Stimulated activated CD8-positive, alpha-beta memory T cell treated with anti-CD3 and anti-CD28 coated beads, Interleukin-12 subunit alpha, Interleukin-12 subunit beta, amount 100 ng/mL, for 24 hours (primary cell): ENCODE measurements around the gene EVX2.

Experiments used
- DNase-seq: peaks from one replicate; pipeline ENCODE4 v3.0.0-alpha.2; 2020; ENCODE audit errors: extremely low read depth

Gene EVX2

DNA sequence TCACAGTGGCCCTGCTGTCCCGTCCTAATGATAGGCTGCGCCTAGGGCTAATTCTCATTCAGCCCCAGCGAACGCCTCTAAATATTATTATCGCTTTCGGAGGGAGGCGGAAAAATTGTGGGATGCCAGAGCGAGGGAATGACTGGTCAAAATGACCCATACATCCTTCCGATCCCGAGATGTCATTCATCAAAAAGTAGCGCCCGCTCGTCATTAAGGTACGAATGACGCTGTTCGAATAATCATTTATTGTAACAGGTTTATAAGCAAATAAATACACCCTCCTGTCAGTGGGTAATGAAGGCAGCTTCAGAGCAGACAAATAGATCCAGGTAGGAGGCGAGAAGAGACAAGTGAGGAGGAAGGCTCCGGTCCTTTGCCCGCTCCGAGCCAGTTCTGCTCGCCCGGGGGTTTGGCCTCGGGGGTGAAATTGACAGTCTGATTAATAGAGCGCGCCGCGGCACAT lies at the start of gene EVX2:
Gene EVX2 (minus strand): TSS at position 167 of the 466 bp plus-strand sequence. CDS start 186 bp downstream, outside the sequence.
- DNase-seq, result no peak

DNA sequence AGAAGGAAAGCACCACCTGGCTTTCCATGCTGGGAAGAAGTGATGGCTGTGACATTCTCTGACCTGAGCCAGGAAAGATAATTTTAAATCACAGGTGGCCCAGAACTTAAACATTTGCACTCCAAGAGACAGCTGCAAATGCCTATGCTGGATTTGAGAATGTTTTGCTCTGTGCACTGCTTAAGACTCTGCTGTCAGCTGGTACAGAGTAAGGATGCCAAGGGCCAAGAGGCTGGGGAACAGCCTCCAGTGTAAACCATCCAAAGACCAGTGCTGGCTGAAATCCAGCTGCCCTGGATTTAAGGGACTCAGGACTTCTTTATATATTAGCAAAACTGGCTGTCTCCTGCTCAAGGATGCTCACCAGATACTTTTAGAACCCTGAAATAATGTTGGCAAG lies 49.6 kb upstream of the EVX2 start:
- DNase-seq, result no peak

DNA sequence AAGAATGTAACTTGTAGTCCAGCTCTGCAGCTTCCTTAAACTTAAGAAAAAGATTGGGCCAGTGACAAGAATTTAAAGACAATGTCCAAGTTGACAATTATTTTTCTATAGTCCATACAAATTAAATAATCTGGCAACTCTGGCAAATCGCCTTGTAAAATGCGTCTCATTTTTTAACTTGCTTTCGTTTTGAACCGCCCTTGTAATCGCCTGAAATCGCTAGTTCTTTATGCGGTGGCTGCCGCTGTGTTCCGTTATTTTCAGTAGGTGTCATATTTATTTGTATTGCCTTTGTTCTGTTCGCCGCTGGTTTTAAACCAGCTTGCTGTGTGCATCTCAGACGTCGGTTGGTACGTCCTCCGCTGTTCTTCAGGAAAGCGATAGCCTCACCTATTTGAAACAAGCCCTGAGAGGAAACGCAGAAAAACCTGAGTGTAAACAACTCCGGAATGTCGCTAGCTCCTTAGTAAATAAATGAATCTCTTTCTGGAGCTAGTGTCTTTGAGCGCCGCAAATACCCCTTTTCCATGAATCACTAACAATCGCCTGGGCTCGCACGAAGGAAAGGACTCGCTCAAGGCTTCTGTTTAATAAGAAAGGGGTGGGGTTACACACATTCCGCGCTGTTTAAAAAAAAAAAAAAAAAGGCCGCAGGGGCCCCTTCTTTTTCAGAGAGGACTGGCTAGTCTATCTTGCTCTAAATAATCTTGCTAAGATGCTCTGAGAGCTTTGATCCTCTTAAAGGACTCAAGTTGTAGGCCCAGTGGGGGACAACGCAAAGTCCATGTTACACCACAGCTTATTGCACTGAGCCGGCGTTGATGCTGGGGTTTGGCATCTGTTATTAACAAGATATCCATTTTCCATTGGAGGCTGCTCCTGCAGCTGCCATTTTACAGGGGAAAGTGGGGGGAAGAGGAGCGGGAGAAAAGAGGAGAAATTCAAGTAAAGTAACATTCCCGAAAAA lies 48.7 kb upstream of the EVX2 start:
- DNase-seq, result no peak

DNA sequence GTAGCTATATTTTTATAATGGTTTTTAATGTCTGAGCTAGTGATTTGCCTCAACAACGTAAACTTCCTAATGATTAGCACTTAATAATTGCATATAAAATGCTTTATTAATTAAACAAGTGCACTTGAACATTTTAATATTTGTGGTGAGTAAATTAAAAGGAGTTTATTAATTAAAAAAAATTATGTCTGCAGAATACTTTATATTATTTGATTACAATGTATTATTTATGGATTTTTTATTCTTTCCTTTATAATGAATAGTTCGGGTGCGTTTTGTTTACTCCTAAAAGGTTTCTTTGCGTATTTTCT lies 48.0 kb upstream of the EVX2 start:
- no peak for DNase-seq

DNA sequence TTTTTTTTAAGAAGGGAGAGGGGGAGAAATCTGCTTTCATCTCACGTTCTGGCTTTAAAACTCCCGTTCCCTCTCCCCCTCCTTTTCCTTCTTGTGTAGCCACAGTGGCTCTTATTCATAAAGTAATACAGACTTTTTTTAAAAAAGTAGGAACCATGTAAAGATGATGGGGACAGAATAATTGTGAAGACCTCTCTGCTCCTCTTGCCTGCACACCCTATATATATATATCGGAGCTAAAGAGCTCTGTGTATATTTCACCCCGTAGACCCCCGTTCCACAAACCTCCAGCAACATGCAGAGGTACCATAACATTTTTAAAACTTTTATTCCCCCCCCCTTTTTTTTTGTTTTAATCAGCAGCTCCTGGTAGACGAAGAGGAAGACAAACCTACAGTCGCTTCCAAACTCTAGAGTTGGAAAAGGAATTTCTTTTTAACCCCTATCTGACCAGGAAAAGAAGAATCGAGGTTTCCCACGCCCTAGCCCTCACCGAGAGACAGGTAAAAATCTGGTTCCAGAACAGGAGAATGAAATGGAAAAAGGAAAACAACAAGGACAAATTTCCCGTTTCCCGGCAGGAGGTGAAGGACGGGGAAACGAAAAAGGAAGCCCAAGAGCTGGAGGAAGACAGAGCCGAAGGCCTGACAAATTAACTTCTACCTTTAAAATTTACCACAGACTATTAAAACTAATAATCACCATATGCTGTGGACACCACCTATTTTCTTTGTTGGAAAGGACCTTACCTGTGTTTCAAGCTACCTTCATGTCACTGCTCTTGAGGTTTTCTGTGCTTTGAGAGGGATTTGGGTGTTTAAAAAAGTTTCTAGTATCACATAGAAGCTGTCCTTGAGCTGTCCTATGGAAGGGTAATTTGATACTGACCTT lies 47.4 kb upstream of the EVX2 start:
- DNase-seq, result no peak

DNA sequence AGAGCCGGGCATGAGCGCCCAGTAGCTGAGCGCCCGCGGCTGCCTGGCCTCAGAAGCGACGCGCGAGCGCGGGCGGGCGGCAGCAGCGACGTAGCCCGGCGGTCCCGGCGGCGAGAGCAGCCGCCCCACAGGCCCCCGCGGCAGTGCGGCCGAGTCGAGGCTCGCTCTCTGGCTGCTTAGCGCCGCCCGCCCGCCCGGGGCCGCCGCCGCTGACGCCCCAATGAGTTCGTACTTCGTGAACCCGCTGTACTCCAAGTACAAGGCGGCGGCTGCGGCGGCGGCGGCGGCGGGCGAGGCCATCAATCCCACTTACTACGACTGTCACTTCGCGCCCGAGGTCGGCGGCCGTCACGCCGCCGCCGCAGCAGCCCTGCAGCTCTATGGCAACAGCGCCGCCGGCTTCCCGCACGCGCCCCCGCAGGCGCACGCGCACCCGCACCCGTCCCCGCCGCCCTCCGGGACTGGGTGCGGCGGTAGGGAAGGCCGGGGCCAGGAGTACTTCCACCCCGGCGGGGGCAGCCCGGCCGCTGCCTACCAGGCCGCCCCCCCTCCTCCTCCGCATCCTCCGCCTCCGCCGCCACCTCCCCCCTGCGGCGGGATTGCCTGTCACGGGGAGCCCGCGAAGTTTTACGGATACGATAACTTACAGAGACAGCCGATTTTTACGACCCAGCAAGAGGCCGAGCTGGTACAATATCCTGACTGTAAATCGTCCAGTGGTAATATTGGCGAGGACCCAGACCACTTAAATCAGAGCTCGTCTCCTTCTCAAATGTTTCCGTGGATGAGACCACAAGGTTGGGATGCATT lies 46.6 kb upstream of the EVX2 start:
- DNase-seq, result no peak

DNA sequence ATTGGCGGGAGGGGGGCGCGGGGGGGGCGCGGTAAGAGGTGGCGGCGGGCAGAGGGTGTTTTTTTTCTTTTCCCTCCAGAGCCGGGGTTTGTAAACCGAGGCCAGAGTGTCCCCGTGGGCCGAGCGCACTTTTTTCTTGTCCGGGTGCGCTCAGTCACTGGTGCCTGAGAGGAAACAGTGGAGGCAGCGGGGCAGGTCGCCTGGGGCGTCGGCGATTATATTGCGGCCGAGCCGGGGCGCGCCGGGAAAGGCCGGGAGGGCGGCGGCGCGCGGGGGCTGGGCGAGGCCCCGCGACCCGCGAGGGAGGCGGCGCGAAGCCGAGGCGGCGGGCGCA lies 46.0 kb upstream of the EVX2 start:
- DNase-seq, result no peak

DNA sequence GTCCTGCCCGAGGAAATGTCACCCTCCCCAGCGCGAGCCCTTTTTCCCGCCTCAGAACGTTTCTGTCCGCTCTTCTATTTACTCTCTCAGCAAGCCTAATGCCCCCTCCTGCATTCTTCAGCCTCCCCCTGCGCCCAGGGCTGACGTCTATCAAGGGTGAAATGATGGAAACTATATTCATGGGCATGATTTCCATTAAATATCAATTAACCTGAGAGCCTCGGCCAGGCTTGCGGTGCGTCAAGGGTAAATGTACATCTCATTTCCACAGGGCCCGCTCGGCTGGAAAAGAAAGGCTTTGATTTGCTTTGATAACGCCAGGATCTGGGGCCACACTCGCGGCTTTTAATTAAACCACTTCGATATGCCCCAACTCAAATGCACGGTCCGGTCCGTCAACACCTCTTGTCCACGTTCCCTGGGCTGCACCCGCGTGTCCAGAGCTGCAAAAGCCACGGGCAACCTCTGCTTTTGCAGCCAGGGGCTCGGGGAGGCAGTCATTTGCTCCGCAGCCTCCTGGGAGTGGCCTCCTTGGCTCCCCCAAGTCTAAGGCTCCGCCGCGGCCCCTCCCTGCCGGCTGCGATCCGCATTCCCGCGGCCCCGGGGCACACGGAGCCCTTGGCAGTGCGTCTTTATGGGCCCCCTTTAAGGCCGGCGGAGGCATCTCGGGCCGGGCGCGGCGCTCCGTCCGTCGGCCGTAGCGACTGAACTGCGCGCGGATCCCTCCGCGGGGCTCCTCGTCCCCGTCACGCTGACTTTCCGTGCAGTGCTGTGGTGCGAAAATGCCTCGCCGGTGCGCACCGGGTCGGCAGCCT lies 45.4 kb upstream of the EVX2 start, which contains the start of gene HOXD8:
Gene HOXD8 (plus strand): TSS at position 724 of the 815 bp plus-strand sequence. CDS start 662 bp downstream, outside the sequence.
- DNase-seq, result no peak

DNA sequence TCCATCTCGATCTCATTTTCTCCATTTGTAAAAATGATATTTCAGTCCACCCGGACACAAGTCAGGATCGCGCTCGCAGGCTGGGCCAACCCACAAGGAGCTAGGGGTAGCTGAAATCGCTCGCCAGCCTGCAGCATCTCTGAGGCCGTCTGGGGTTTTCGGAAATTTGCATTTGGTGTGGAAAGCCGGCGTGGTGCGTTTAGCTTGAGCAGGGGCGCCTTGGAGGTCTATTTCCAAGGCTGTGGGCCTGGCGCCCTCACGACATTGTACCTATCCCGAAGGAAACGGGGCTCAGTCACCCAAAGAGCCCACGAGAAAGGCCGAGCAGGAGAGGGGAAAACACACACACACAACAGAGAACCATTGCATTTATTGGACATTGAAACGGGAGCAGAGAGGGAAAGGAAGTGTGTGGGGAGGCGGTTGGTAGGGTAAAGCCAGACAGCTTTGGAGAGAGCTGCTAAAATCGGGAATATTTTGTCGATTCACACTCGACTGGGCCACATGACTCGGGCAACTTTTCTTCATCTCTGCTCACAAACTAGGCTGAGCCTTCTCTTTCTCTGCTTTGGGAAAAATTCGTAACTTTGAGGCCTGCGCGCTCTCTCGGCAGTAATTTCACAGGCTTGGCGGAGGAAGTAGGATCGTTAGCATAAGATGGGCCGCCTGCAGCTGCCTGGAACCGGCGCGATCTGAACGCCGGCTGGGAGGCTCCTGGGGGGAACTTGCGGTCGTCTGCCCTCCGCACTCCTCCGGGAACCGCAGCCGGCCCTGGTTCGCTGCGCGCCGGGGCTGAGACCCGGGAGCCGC lies 44.6 kb upstream of the EVX2 start:
- no peak for DNase-seq

DNA sequence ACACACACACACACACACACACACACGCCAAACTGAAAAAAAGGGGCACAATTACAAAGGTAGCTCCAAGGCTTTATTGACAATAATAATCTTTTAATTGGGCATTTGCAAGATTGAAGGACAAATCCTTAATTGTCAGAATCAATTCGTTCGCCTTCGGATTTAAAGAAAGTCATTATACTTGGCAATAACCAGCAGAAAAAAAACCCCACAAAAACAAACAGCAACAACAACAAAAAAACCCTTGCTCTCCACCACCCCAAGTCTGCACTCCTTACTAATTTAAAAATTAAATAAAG lies 44.0 kb upstream of the EVX2 start:
- DNase-seq, result no peak

DNA sequence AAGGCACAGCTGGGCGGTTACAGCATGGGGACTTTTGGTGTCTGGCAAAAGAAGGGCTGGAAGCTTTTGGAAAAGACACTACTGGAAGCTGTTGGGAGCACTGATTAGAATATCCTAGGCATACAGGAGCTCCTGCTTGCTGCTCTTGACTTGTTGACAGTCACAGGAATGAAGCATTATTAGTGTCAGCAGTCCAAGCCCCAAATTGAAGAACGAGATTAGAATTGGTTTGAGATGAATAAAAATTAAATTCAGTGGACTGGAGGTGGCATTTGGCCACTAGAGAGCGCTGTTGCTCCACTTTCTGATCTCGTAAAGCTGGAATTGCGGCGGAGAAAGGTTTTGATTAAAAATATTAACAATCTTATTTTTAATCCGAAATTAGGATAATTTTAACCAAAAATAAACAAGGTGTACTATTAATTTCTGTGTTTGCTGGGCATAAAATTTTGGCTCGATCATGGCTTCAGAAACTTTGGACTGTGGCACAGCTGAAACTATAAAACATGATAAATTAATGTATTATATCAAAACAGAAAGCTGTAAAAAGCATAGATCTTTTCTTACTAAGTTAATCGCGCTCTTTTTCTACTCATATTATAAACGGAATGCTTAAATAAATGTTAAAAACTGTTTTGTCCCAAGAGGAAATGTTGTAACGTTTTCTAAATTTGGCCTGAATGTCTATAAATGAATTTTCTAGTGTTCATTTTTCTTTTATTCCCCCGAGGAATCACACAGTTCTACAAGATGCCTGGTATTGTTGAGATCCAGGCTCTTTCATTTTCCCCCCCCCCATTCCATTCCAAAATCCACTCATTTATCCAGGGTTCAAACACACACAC lies 43.4 kb upstream of the EVX2 start:
- no peak for DNase-seq

DNA sequence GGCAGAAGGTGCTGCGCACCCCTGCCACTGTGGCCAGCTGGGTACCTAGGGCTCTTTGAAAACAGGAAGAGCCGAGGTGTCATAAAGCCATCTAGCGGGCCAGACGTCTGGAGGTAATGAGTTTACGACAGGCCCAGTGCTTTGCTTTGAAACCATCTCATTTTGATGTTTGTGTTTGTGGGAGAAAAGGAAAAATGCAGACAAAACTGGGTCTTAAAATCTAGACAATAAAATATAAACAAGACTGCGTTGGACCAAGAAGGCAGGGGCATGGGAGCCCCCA lies 42.0 kb upstream of the EVX2 start:
- no peak for DNase-seq

DNA sequence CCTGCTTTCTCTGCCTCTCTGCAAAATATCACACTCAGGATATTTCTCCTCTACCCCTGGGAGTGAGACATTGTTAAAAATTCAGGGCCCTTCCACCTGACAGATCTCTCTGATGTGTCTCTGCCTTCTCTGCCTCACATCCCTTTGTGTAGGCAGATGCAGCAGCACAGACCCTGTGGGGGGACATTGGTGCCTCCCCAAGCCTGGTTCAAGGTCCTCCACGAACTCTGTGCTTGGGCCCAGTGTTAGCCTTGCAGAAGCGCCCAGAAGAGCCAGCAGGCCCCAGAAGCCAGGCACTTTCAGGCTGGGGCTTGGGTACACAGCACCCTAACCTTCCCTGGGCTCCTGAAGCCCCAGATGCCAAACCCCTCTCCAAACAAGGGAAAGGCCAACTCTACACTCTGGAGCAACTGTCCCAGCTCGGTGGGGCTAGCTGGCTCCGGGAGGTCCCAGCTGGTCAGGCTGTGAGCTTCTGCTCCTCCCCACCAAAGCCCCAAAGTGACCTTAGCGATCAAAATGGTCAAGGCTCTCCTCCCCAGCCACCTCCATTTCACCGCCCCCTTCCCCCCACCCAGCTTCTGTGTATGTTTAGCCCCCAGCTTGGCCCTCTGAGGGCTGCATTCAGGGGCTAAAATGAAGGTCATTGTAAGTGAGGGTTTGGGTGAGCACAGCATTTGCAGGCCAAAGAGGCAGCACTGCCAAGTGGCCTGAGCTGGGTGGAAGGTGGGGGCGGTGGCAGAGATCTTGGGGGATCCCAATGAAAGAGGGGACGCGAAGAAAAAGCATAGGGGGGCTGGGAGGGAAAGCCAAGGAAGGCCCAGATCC lies 41.4 kb upstream of the EVX2 start:
- DNase-seq, result no peak

DNA sequence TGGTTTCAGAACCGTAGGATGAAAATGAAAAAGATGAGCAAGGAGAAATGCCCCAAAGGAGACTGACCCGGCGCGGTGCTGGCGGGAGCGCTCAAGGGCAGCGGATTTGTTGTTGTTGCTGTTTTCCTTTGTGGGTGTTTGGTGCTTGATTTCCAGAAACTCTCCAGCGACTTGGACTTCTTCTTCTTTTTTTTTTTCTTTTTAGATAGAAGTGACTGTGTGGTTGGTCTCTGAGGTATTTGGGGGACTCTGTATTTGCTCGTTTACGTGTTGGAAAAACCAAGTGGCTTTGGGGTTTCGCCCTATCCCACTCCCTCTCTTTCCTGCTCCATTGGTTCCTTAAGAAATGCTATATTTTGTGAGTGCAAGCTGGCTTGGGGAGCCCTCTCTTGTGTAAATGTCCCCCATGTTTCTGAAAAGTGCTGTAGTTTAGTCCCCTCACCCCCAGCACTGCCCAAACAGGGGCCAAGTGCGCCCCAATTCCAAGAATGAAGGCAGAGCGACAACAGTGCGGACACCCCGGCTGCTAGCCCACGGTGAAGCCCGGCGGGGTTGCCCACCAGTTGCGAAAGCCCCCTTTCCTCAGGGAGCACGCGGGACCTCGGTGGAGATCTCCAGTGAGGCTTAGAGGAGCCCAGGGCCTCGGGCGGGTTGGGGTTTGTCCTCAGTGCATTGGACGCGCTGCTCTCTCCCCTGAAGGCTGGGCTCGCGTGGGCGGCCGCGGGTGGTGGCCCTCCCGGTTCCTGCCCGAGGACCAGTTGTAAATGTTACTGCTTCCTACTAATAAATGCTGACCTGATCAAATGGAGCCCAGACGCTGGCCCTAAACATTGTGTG lies 40.6 kb upstream of the EVX2 start:
- DNase-seq, result no peak

DNA sequence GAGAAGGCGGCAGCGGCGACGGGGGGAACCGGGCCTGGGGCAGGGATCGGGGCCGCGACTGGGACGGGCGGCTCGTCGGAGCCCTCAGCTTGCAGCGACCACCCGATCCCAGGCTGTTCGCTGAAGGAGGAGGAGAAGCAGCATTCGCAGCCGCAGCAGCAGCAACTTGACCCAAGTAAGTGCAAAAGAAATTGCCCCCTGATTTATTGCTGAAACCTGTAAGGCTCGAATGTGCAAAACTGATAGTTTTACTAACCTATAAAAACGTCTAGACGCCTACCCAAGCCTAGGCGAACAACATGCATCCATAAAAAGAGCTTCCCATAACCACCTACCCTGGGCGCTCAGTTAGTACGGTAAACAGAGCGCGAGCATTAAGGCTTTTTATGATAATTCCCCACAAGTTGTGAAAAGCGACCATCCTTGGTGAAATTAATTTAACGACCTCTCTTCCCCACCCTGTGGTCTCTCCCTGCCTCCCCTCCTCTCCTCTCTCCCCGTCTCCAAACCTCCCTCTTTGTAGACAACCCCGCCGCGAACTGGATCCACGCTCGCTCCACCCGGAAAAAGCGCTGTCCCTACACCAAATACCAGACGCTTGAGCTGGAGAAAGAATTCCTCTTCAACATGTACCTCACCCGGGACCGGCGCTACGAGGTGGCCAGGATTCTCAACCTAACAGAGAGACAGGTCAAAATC lies 39.8 kb upstream of the EVX2 start:
- DNase-seq, result no peak

DNA sequence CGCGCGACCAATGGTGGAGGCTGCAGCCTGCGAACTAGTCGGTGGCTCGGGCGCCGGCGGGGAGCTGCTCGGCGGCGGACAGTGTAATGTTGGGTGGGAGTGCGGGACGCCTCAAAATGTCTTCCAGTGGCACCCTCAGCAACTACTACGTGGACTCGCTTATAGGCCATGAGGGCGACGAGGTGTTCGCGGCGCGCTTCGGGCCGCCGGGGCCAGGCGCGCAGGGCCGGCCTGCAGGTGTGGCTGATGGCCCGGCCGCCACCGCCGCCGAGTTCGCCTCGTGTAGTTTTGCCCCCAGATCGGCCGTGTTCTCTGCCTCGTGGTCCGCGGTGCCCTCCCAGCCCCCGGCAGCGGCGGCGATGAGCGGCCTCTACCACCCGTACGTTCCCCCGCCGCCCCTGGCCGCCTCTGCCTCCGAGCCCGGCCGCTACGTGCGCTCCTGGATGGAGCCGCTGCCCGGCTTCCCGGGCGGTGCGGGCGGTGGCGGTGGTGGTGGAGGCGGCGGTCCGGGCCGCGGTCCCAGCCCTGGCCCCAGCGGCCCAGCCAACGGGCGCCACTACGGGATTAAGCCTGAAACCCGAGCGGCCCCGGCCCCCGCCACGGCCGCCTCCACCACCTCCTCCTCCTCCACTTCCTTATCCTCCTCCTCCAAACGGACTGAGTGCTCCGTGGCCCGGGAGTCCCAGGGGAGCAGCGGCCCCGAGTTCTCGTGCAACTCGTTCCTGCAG lies 39.1 kb upstream of the EVX2 start, which contains the start of gene HOXD9:
Gene HOXD9 (plus strand): TSS at position 37 of the 728 bp plus-strand sequence. CDS start 50 bp downstream, at position 87.
- DNase-seq, result no peak
